Endodermal cell (in vitro differentiated cells): ENCODE data around the gene BIRC7. TPM values are rescaled to one million over a fixed set of nuclear protein-coding genes. Genes with fewer than 3 reads are reported as not detected.
A peak's percentile ranks its signal among the peaks of the same experiment; 100 is the strongest.

Source experiments
- DNase-seq: peaks from one replicate; pipeline ENCODE4 v3.0.0-alpha.2; 2017
- H3K27ac ChIP-seq: 2 replicates; pipeline ENCODE4 v1.5.1; 2013; ENCODE audit warnings: mild to moderate bottlenecking, low read depth, low read length, moderate library complexity
- H3K27me3 ChIP-seq: 2 replicates; pipeline ENCODE4 v1.6.1; 2013; ENCODE audit warnings: mild to moderate bottlenecking, low read length, moderate library complexity; ENCODE audit not compliant: insufficient read depth, control insufficient read depth, poor library complexity, severe bottlenecking
- H3K36me3 ChIP-seq: 2 replicates; pipeline ENCODE4 v1.7.0; 2013; ENCODE audit warnings: mild to moderate bottlenecking, low read length, moderate library complexity; ENCODE audit not compliant: control insufficient read depth, insufficient read depth
- H3K4me1 ChIP-seq: one replicate; pipeline ENCODE4 v1.7.0; 2013; ENCODE audit warnings: low read length; ENCODE audit not compliant: control insufficient read depth, insufficient read depth
- H3K4me3 ChIP-seq: 2 replicates; pipeline ENCODE4 v1.5.1; 2013; ENCODE audit warnings: mild to moderate bottlenecking, low read length, moderate library complexity
- H3K9ac ChIP-seq: 2 replicates; pipeline ENCODE4 v1.6.1; 2013; ENCODE audit warnings: mild to moderate bottlenecking, low read length, moderate library complexity; ENCODE audit not compliant: poor library complexity, severe bottlenecking; ENCODE audit errors: extremely low read depth
- H3K9me3 ChIP-seq: 2 replicates; pipeline ENCODE4 v1.6.1; 2013; ENCODE audit warnings: mild to moderate bottlenecking, low read length, moderate library complexity; ENCODE audit not compliant: control insufficient read depth
- H3K27ac Mint-ChIP-seq: 2 replicates; pipeline ENCODE4 v1.8.0; 2020; ENCODE audit warnings: mixed read lengths
- H3K27me3 Mint-ChIP-seq: 2 replicates; pipeline ENCODE4 v1.8.0; 2021; ENCODE audit warnings: mild to moderate bottlenecking, mixed read lengths; ENCODE audit not compliant: insufficient read depth
- H3K36me3 Mint-ChIP-seq: 2 replicates; pipeline ENCODE4 v1.8.0; 2020; ENCODE audit warnings: low read depth, mixed read lengths
- H3K4me1 Mint-ChIP-seq: 2 replicates; pipeline ENCODE4 v1.8.0; 2020; ENCODE audit warnings: mixed read lengths
- H3K4me3 Mint-ChIP-seq: 2 replicates; pipeline ENCODE4 v1.8.0; 2020; ENCODE audit warnings: mild to moderate bottlenecking, moderate library complexity, mixed read lengths
- H3K9me3 Mint-ChIP-seq: 2 replicates; pipeline ENCODE4 v1.8.0; 2020; ENCODE audit warnings: mild to moderate bottlenecking, mixed read lengths
- CTCF ChIP-seq: fragments of 200-600 bp; sonication (generic); conservative IDR thresholded peaks from 2 replicates; pipeline ENCODE4 v1.5.0; 2021; ENCODE audit warnings: antibody characterized with exemption, mild to moderate bottlenecking
- WGBS, 2 experiments: methylation state at CpG; one replicate each; pipeline versions ENCODE4 v1.1.5 to v1.1.7; 2013; ENCODE audit warnings: missing lambda C conversion rate in 2 of 2, mixed read lengths in 1 of 2; ENCODE audit not compliant: insufficient coverage in 1 of 2, insufficient read length in 1 of 2; 5-methylcytosine and 5-hydroxymethylcytosine counted together
- total RNA-seq, 2 donors: library from RNA; stranded (reverse); fragmentation: NEBNext Ultra II Directional in 1 of 2; extraction: Animal tissue kit (Norgen Biotek cat#: 25700) in 1 of 2; gene quantifications; 2 replicates in 1 of 2; 3 replicates in 1 of 2; pipeline ENCODE4 v1.2.1, GENCODE V29; 2021

The BIRC7 gene
- total RNA-seq, 2 donors from 2014 or later = not detected

GRCh38 chr20:63252284-63252711, 16.6 kb downstream of the BIRC7 start:
- no peak overlapping the region for H3K4me3 Mint-ChIP-seq
- Histone ChIP-seq H3K36me3 (no peaks in the 10 kb centered on the region), H3K9me3 (no peaks in the 10 kb centered on the region), H3K27me3 (peaks cover 54% of the 10 kb centered on the region), H3K4me1 (peaks cover 3% of the 10 kb centered on the region), H3K27ac (peak overlapping the region; percentile 96), H3K4me3 (no peak overlapping the region), H3K9ac (no peak overlapping the region)
- TF ChIP-seq CTCF = no peak
- H3K36me3 Mint-ChIP-seq = no peaks in the 10 kb centered on the region
- peaks cover 8% of the 10 kb centered on the region for H3K9me3 Mint-ChIP-seq
- 52 to 78% methylated on average over 6 to 8 of the region's 8 CpGs for WGBS, 2 experiments
- H3K27me3 Mint-ChIP-seq = peaks cover 57% of the 10 kb centered on the region
- H3K4me1 Mint-ChIP-seq = no peaks in the 10 kb centered on the region
- no peak overlapping the region for H3K27ac Mint-ChIP-seq
- DNase-seq = no peak

- DNase-seq = no peak
- TF ChIP-seq CTCF = no peak
- Histone ChIP-seq H3K9ac (no peak overlapping the region), H3K4me3 (peak overlapping the region; percentile 45), H3K36me3 (no peaks in the 10 kb centered on the region), H3K27me3 (peaks cover 54% of the 10 kb centered on the region), H3K9me3 (no peaks in the 10 kb centered on the region), H3K27ac (peak overlapping the region; percentile 96), H3K4me1 (peaks cover 3% of the 10 kb centered on the region)
- Mint-ChIP-seq H3K4me3 (peak overlapping the region; percentile 46), H3K9me3 (peaks cover 8% of the 10 kb centered on the region), H3K27me3 (peaks cover 57% of the 10 kb centered on the region), H3K27ac (no peak overlapping the region), H3K36me3 (no peaks in the 10 kb centered on the region), H3K4me1 (no peaks in the 10 kb centered on the region)
- 33 to 38% methylated on average over 9 to 16 of the region's 16 CpGs for WGBS, 2 experiments
These were observed 17.3 kb downstream of the BIRC7 start for GRCh38 chr20:63253065-63253437.

GRCh38 chr20:63253438-63254231, 17.9 kb downstream of the BIRC7 start:
- Mint-ChIP-seq H3K27me3 (peaks cover 56% of the 10 kb centered on the region), H3K36me3 (no peaks in the 10 kb centered on the region), H3K27ac (no peak overlapping the region), H3K4me3 (peak overlapping the region; percentile 46), H3K9me3 (peaks cover 8% of the 10 kb centered on the region), H3K4me1 (no peaks in the 10 kb centered on the region)
- WGBS, 2 experiments = 2 to 3% methylated on average over 12 to 89 of the region's 89 CpGs
- Histone ChIP-seq H3K4me1 (peaks cover 3% of the 10 kb centered on the region), H3K9me3 (no peaks in the 10 kb centered on the region), H3K27ac (peak overlapping the region; percentile 96), H3K36me3 (no peaks in the 10 kb centered on the region), H3K9ac (no peak overlapping the region), H3K27me3 (peaks cover 54% of the 10 kb centered on the region), H3K4me3 (peak overlapping the region; percentile 45)
- no peak for TF ChIP-seq CTCF
- DNase-seq = peak; percentile 79
